Prostate gland (tissue), 2 donors: ENCODE data around the gene ARSG. TPM values are rescaled to one million over a fixed set of nuclear protein-coding genes. Genes with fewer than 3 reads are reported as not detected.

Experiments
- DNase-seq: peaks from one replicate; pipeline ENCODE4 v3.0.0-alpha.2; 2019; ENCODE audit warnings: low spot score
- H3K27ac ChIP-seq, 2 donors: fragments of 200-600 bp; sonication (generic); 2 replicates each; pipeline ENCODE4 v1.5.1; 2017 to 2019
- H3K27me3 ChIP-seq: fragments of 200-600 bp; sonication (generic); replicated peaks from 2 replicates; pipeline ENCODE4 v1.5.1; 2019; ENCODE audit not compliant: insufficient read depth
- H3K36me3 ChIP-seq, 2 donors: fragments of 200-600 bp; sonication (generic); 1 replicate in 1 of 2; 2 replicates in 1 of 2; pipeline versions ENCODE4 v1.5.1 to v1.8.1; 2017 to 2019
- H3K4me1 ChIP-seq: fragments of 200-600 bp; sonication (generic); replicated peaks from 2 replicates; pipeline ENCODE4 v1.5.1; 2019
- H3K4me3 ChIP-seq, 2 donors: fragments of 200-600 bp; sonication (generic); 2 replicates each; pipeline ENCODE4 v1.5.1; 2017 to 2019
- H3K9me3 ChIP-seq: fragments of 200-600 bp; sonication (generic); 2 replicates; pipeline ENCODE4 v1.5.1; 2017
- CTCF ChIP-seq, 4 experiments: fragments of 200-600 bp in 2 of 4; fragments of 450-650 bp in 2 of 4; sonication (generic) in 2 of 4; IDR thresholded peaks; 1 replicate in 3 of 4; 2 replicates in 1 of 4; pipeline ENCODE4 v1.5.1; 2016 to 2019; ENCODE audit warnings: antibody characterized with exemption in 4 of 4, mild to moderate bottlenecking in 2 of 4, moderate library complexity in 2 of 4
- POLR2A ChIP-seq: fragments of 450-650 bp; IDR thresholded peaks from one replicate; pipeline ENCODE4 v1.6.1; 2016; ENCODE audit warnings: antibody characterized with exemption, mild to moderate bottlenecking
- POLR2AphosphoS5 ChIP-seq: sonication (generic); formaldehyde crosslinking; IDR thresholded peaks from one replicate; pipeline ENCODE4 v1.6.1; 2017; ENCODE audit warnings: antibody characterized with exemption
- WGBS: methylation state at CpG from one replicate; pipeline ENCODE4 v1.1.5; 2018; 5-methylcytosine and 5-hydroxymethylcytosine counted together
- intact Hi-C: fragments of 100-400 bp; cut with DNase I; formaldehyde crosslinking; loops from one replicate; pipeline ENCODE4 v1.14.2; 2022
- total RNA-seq, 2 donors: library from RNA; depleted of rRNA; stranded (reverse); fragments of >200 nt; gene quantifications; one replicate each; pipeline ENCODE4 v1.1.0, GENCODE V29; 2016

The ARSG gene
- total RNA-seq, 2 donors from 2014 or later, result 1.5 to 8.3 TPM

DNA sequence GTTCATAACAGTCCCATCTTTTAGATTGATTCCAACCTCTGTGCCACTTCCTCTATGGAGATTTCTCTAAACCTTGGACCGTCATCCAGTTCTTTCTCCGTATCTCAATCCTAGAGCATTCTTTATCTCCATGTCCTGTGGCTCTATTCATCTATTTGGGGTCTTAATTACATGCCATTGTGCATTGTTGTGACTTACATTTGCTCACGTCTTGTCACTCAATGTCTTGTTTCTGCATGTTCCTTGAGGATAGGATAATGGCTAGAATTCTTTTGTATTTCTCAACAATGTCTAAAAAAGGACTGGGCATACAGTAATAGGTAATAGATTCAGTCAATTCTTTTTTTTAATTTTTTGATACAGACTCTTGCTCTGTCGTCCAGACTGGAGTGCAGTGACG, 50.2 kb downstream of the ARSG start:
- no peak for TF ChIP-seq POLR2AphosphoS5
- TF ChIP-seq CTCF (IDR thresholded peaks at IDR 0.05), result no peak
- TF ChIP-seq POLR2A, result no peak
- Histone ChIP-seq H3K4me3 (no peak overlapping the region), H3K27ac (no peak overlapping the region), H3K9me3 (no peaks in the 10 kb centered on the region), H3K36me3 (no peaks in the 10 kb centered on the region), H3K4me1 (no peaks in the 10 kb centered on the region), H3K27me3 (no peaks in the 10 kb centered on the region)
- 70% methylated on average over 5 of the region's 5 CpGs for whole genome bisulfite sequencing
- DNase-seq, result no peak
- intact Hi-C loops, result no loop called here

GRCh38 chr17:68343976-68344375, 52.7 kb downstream of the ARSG start:
- no peaks in the 10 kb centered on the region for H3K27me3 ChIP-seq
- H3K27ac ChIP-seq, result no peak overlapping the region
- 82% methylated on average over 5 of the region's 5 CpGs for WGBS
- TF ChIP-seq CTCF (IDR thresholded peaks at IDR 0.05) (no peak), POLR2AphosphoS5 (no peak), POLR2A (no peak)
- H3K9me3 ChIP-seq, result no peaks in the 10 kb centered on the region
- intact Hi-C loops, result no loop called here
- no peaks in the 10 kb centered on the region for H3K4me1 ChIP-seq
- H3K4me3 ChIP-seq, result no peak overlapping the region
- H3K36me3 ChIP-seq, result no peaks in the 10 kb centered on the region
- no peak for DNase-seq

DNA sequence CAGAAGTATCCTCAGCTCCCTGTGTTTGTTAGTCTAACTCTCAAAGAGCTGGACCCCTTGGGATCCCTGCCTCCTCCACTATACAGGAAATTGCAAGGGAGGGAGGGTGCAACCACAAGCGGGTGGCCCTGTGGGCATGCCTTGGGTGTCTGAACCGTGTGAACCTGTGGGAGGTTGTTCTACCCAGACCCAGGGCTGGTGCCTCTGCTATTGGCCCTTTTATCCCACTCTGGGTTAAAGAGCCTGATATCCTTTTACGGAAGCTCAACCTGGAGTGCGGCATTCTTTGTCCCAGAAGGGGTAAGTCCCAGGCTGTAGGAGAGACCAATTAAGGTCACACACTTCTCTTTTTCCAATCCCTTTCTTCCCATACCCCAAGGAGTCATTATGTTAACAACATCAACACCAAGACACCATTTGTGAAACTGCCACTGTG, 53.4 kb downstream of the ARSG start:
- DNase-seq, result no peak
- TF ChIP-seq POLR2A, result no peak
- no peak for TF ChIP-seq CTCF (IDR thresholded peaks at IDR 0.05)
- TF ChIP-seq POLR2AphosphoS5, result no peak
- no peaks in the 10 kb centered on the region for H3K36me3 ChIP-seq
- no peak overlapping the region for H3K27ac ChIP-seq
- H3K27me3 ChIP-seq, result no peaks in the 10 kb centered on the region
- no peaks in the 10 kb centered on the region for H3K4me1 ChIP-seq
- intact Hi-C loops, result no loop called here
- H3K9me3 ChIP-seq, result no peaks in the 10 kb centered on the region
- H3K4me3 ChIP-seq, result no peak overlapping the region
- 69% methylated on average over 4 of the region's 4 CpGs for WGBS

DNA sequence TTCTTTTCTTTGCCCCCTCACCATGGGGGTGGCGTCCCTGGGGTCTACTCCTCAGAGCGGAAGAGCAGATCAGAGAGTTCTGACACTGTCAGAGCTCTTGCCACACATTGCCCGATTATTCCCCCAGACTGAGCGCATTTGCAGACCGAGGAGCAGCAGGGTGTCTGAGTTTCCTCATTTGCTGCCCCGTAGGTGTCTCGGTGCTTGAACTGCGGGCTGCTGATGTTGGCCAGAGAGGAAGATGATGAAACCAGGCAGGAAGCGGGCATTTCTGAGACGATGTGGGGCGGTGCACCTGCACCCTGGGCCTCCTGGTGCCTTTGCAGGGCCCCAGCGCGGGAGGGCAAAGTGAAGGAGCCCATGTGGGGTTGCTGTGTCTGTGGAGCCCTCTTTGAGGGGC, 55.2 kb downstream of the ARSG start:
- no peak for DNase-seq

More for the DNA sequence above, 55.2 kb downstream of the ARSG start:
- intact Hi-C loops, result no loop called here
- no peak overlapping the region for H3K27ac ChIP-seq
- no peak overlapping the region for H3K4me3 ChIP-seq
- H3K4me1 ChIP-seq, result no peaks in the 10 kb centered on the region
- H3K9me3 ChIP-seq, result no peaks in the 10 kb centered on the region
- H3K36me3 ChIP-seq, result no peaks in the 10 kb centered on the region
- H3K27me3 ChIP-seq, result no peaks in the 10 kb centered on the region
- TF ChIP-seq CTCF (IDR thresholded peaks at IDR 0.05) (no peak), POLR2A (no peak), POLR2AphosphoS5 (no peak)
- 76% methylated on average over 13 of the region's 13 CpGs for WGBS
